MCF 10A (cell line): ENCODE data around the gene TAF4B. TPM values are rescaled to one million over a fixed set of nuclear protein-coding genes. Genes with fewer than 3 reads are reported as not detected.

ENCODE experiments used
- BruUV-seq: library from RNA; stranded (reverse); fragments of 400-500 nt; replicated peaks from 2 replicates; lab custom pipeline; 2021; lab: Mats Ljungman, UMichigan
- CTCF ChIA-PET: fragments of 300-600 bp; sonication (Branson Sonifier 250); formaldehyde crosslinking; extraction: SDS; loops from one replicate; lab custom pipeline; 2021; ENCODE audit warnings: antibody characterized with exemption, inconsistent platforms; lab: Yijun Ruan, JAX
- POLR2A ChIA-PET: fragments of 300-600, 350-650 bp; sonication (Branson Sonifier 250); formaldehyde crosslinking; extraction: SDS; loops from one replicate; lab custom pipeline; 2020; ENCODE audit warnings: antibody characterized with exemption, inconsistent platforms; lab: Yijun Ruan, JAX
- DNase-seq: peaks from one replicate; pipeline ENCODE4 v3.0.0-alpha.2; 2018; ENCODE audit not compliant: unreplicated experiment
- H3K27ac Mint-ChIP-seq: one replicate; pipeline ENCODE4 v1.8.0; 2022; ENCODE audit warnings: mild to moderate bottlenecking, low read depth, mixed read lengths; ENCODE audit not compliant: unreplicated experiment
- H3K27me3 Mint-ChIP-seq: one replicate; pipeline ENCODE4 v1.8.0; 2022; ENCODE audit warnings: mixed read lengths; ENCODE audit not compliant: insufficient read depth, unreplicated experiment
- H3K36me3 Mint-ChIP-seq: one replicate; pipeline ENCODE4 v1.8.0; 2022; ENCODE audit warnings: mild to moderate bottlenecking, moderate library complexity, mixed read lengths; ENCODE audit not compliant: insufficient read depth, unreplicated experiment
- H3K4me1 Mint-ChIP-seq: one replicate; pipeline ENCODE4 v1.8.0; 2022; ENCODE audit warnings: mixed read lengths; ENCODE audit not compliant: insufficient read depth, unreplicated experiment
- H3K4me3 Mint-ChIP-seq: one replicate; pipeline ENCODE4 v1.8.0; 2022; ENCODE audit warnings: mild to moderate bottlenecking, moderate library complexity, mixed read lengths; ENCODE audit not compliant: unreplicated experiment
- H3K9me3 Mint-ChIP-seq: one replicate; pipeline ENCODE4 v1.8.0; 2022; ENCODE audit warnings: mixed read lengths; ENCODE audit not compliant: unreplicated experiment
- CTCF ChIP-seq: fragments of 200-600 bp; IDR thresholded peaks from one replicate; pipeline ENCODE4 v1.8.0; 2022; ENCODE audit warnings: antibody characterized with exemption, mild to moderate bottlenecking; ENCODE audit not compliant: unreplicated experiment
- intact Hi-C: fragments of 100-400 bp; cut with micrococcal nuclease; formaldehyde crosslinking; loops from 2 replicates; pipeline ENCODE4 v1.14.1; 2022
- total RNA-seq: library from RNA; stranded (reverse); gene quantifications from 2 replicates; pipeline ENCODE4 v1.2.3, GENCODE V29; 2022

Gene TAF4B
- total RNA-seq, 1 experiment from 2014 or later, result 9.2 TPM

DNA sequence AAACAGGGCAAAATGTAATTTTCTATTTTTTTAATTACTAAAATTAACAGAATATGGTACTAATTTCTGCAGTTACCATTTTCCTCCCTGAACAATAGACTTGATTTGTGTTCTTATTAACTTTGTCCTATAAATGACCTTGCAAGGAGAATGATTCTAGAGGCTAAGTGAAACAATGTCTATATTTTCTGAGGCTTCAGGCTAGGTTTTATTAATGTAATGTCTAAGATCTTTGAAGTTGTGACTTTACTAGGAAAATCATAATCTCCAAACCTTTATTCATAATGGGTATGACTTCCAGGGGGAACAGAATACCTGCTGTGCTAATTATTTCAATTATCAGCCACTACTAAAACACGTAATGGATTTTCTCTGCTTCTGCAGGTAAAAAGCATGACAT, 94.4 kb downstream of the TAF4B start:
- ChIA-PET POLR2A (no interaction called here), CTCF (interaction anchor here (0.6 kb wide), 1 partner anchor 66 kb away, joined by 3 read pairs; no protein-coding TSS in a partner anchor)
- peaks cover 29% of the 10 kb centered on the region for H3K36me3 Mint-ChIP-seq
- no peak overlapping the region for H3K27ac Mint-ChIP-seq
- DNase-seq, result no peak
- H3K4me3 Mint-ChIP-seq, result no peak overlapping the region
- intact Hi-C loops, result no loop called here
- H3K27me3 Mint-ChIP-seq, result no peaks in the 10 kb centered on the region
- TF ChIP-seq CTCF, result no peak
- peaks cover 9% of the 10 kb centered on the region for H3K4me1 Mint-ChIP-seq
- peaks cover 15% of the 10 kb centered on the region for H3K9me3 Mint-ChIP-seq
- BruUV-seq, result no TSS peak

GRCh38 chr18:26322890-26323653, 96.8 kb downstream of the TAF4B start:
- H3K4me1 Mint-ChIP-seq, result peaks cover 15% of the 10 kb centered on the region
- peak overlapping the region; percentile 3 for H3K27ac Mint-ChIP-seq
- intact Hi-C loops, result no loop called here
- DNase-seq, result peak; percentile 36
- H3K4me3 Mint-ChIP-seq, result no peak overlapping the region
- H3K9me3 Mint-ChIP-seq, result peaks cover 15% of the 10 kb centered on the region
- ChIA-PET CTCF (interaction anchor here (0.6 to 1.6 kb wide), 5 partner anchors 16 to 659 kb away, joined by 3 to 6 read pairs (median 4); no protein-coding TSS in a partner anchor), POLR2A (interaction anchor here (1.4 kb wide), 1 partner anchor 334 kb away, joined by 4 read pairs; no protein-coding TSS in a partner anchor)
- no peaks in the 10 kb centered on the region for H3K27me3 Mint-ChIP-seq
- no TSS peak for BruUV-seq
- peaks cover 26% of the 10 kb centered on the region for H3K36me3 Mint-ChIP-seq
- TF ChIP-seq CTCF, result no peak

DNA sequence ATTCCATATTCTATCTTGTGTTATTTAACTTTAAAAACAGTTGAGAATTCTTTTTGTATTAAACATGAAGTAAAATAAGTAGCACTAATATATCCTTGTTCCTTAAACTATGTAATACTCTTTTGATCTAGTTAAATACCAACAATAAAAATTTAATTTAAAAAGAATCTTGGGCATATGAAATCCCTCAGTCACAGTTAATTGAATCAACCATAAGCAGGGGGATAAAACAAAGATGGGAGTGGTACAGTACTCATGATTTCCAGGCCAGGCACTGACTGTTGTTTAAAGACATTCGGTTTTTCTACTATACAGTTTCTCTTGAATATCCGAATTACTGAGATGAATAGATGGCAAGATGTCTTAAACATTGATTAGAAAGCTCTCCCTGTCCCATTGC, 99.5 kb downstream of the TAF4B start:
- H3K36me3 Mint-ChIP-seq, result peaks cover 23% of the 10 kb centered on the region
- no TSS peak for BruUV-seq
- TF ChIP-seq CTCF, result no peak
- DNase-seq, result no peak
- no peaks in the 10 kb centered on the region for H3K27me3 Mint-ChIP-seq
- ChIA-PET CTCF (interaction anchor here (0.8 kb wide), 1 partner anchor 10 kb away, joined by 4 read pairs; no protein-coding TSS in a partner anchor), POLR2A (interaction anchor here (1.0 kb wide), 1 partner anchor 106 kb away, joined by 5 read pairs; no protein-coding TSS in a partner anchor)
- H3K27ac Mint-ChIP-seq, result no peak overlapping the region
- intact Hi-C loops, result loop anchor here (5.0 kb wide), 1 partner anchor 232 kb away; no protein-coding TSS in a partner anchor
- H3K4me3 Mint-ChIP-seq, result no peak overlapping the region
- peaks cover 15% of the 10 kb centered on the region for H3K4me1 Mint-ChIP-seq
- peaks cover 15% of the 10 kb centered on the region for H3K9me3 Mint-ChIP-seq

DNA sequence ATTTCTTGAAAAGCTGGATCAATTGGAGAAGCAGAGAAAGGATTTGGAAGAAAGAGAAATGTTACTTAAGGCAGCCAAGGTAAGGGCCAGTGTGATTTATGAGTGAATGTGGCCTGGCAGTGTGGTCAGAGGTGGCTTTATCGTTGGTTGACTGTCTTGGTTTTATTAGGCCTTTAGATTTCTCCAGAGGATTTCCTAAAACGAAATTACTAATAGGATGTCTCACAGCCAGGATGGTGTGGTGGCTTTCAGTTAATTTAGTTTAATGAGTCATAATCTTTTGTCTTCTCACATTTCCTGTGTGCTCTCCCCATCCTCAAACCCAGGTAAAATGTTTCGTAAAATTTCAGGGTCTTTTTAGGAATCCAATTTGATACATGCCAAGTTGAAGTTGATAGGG, 100.8 kb downstream of the TAF4B start:
- Mint-ChIP-seq H3K36me3 (peaks cover 19% of the 10 kb centered on the region), H3K27me3 (no peaks in the 10 kb centered on the region), H3K4me1 (peaks cover 15% of the 10 kb centered on the region), H3K9me3 (peaks cover 15% of the 10 kb centered on the region), H3K27ac (peak overlapping the region; percentile 81), H3K4me3 (no peak overlapping the region)
- BruUV-seq, result no TSS peak
- DNase-seq, result peak; percentile 21
- CTCF ChIA-PET, result no interaction called here
- no peak for TF ChIP-seq CTCF
- intact Hi-C loops, result loop anchor here (5.0 kb wide), 1 partner anchor 230 kb away; no protein-coding TSS in a partner anchor
- POLR2A ChIA-PET, result interaction anchor here (1.0 kb wide), 1 partner anchor 107 kb away, joined by 5 read pairs; no protein-coding TSS in a partner anchor
